Hepatocyte (in vitro differentiated cells): Measurements from ENCODE around the gene ZNF597. TPM values are rescaled to one million over a fixed set of nuclear protein-coding genes. Genes with fewer than 3 reads are reported as not detected.

Experiments used
- DNase-seq: peaks from one replicate; pipeline ENCODE4 v3.0.0-alpha.2; 2016; ENCODE audit warnings: low spot score
- H2AFZ ChIP-seq: fragments of 200-600 bp; sonication (generic); 2 replicates; pipeline ENCODE4 v1.6.0; 2016; ENCODE audit warnings: antibody characterized with exemption, mild to moderate bottlenecking
- H3K27ac ChIP-seq: fragments of 200-600 bp; sonication (generic); 2 replicates; pipeline ENCODE4 v1.5.1; 2016; ENCODE audit warnings: mild to moderate bottlenecking
- H3K27me3 ChIP-seq: fragments of 200-600 bp; sonication (generic); 2 replicates; pipeline ENCODE4 v1.6.1; 2016
- H3K36me3 ChIP-seq: fragments of 200-600 bp; sonication (generic); replicated peaks from 2 replicates; pipeline ENCODE4 v1.5.1; 2016; ENCODE audit warnings: low read depth; ENCODE audit not compliant: insufficient read depth
- H3K4me1 ChIP-seq: fragments of 200-600 bp; sonication (generic); 2 replicates; pipeline ENCODE4 v1.5.1; 2016; ENCODE audit warnings: mild to moderate bottlenecking, moderate library complexity; ENCODE audit not compliant: insufficient read depth
- H3K4me2 ChIP-seq: fragments of 200-600 bp; sonication (generic); 2 replicates; pipeline ENCODE4 v1.6.0; 2016
- H3K4me3 ChIP-seq: fragments of 200-600 bp; sonication (generic); 2 replicates; pipeline ENCODE4 v1.5.1; 2016; ENCODE audit warnings: mild to moderate bottlenecking
- H3K79me2 ChIP-seq: fragments of 200-600 bp; sonication (generic); 2 replicates; pipeline ENCODE4 v1.6.0; 2017; ENCODE audit warnings: mild to moderate bottlenecking
- H3K9me2 ChIP-seq: fragments of 200-600 bp; sonication (generic); replicated peaks from 2 replicates; pipeline ENCODE4 v1.6.0; 2017; ENCODE audit warnings: mild to moderate bottlenecking; ENCODE audit not compliant: insufficient read depth
- H3K9me3 ChIP-seq: fragments of 200-600 bp; sonication (generic); 2 replicates; pipeline ENCODE4 v1.5.1; 2016; ENCODE audit warnings: low read depth, mild to moderate bottlenecking
- H4K20me1 ChIP-seq: fragments of 200-600 bp; sonication (generic); 2 replicates; pipeline ENCODE4 v1.6.0; 2016; ENCODE audit warnings: mild to moderate bottlenecking; ENCODE audit not compliant: insufficient read depth, poor library complexity, severe bottlenecking
- EZH2 ChIP-seq: fragments of 200-600 bp; sonication (generic); IDR thresholded peaks from 2 replicates; pipeline ENCODE4 v1.6.1; 2016; ENCODE audit warnings: antibody characterized with exemption, mild to moderate bottlenecking, borderline replicate concordance
- EZH2phosphoT487 ChIP-seq: fragments of 200-600 bp; sonication (generic); IDR thresholded peaks from one replicate; pipeline ENCODE4 v1.6.1; 2018; ENCODE audit warnings: antibody characterized with exemption, mild to moderate bottlenecking, low read depth, moderate library complexity; ENCODE audit not compliant: unreplicated experiment, severe bottlenecking
- WGBS: methylation state at CpG from one replicate; pipeline ENCODE4 v1.1.6; 2016; ENCODE audit warnings: low lambda C conversion rate; ENCODE audit errors: missing lambda C conversion rate; 5-methylcytosine and 5-hydroxymethylcytosine counted together
- polyA plus RNA-seq: library from polyadenylated mRNA; unstranded; fragments of >200 nt; fragmentation: Nextera tagmentation; extraction: Ambion mirVana; gene quantifications from 2 replicates; pipeline ENCODE4 v1.2.1, GENCODE V29; 2016
- total RNA-seq: library from RNA; depleted of rRNA; stranded (reverse); fragments of >200 nt; gene quantifications from 2 replicates; pipeline ENCODE4 v1.2.3, GENCODE V29; 2014
- TF ChIP-seq, protein P1 (sequence below): fragments of 200-600 bp; sonication (generic); IDR thresholded peaks from 2 replicates; pipeline ENCODE4 v1.5.1; 2016; ENCODE audit warnings: antibody characterized with exemption, mild to moderate bottlenecking; ENCODE audit not compliant: poor library complexity

Gene ZNF597
- total and polyA plus RNA-seq, 2 experiments from 2014 or later = 2.1 to 4.0 TPM

DNA sequence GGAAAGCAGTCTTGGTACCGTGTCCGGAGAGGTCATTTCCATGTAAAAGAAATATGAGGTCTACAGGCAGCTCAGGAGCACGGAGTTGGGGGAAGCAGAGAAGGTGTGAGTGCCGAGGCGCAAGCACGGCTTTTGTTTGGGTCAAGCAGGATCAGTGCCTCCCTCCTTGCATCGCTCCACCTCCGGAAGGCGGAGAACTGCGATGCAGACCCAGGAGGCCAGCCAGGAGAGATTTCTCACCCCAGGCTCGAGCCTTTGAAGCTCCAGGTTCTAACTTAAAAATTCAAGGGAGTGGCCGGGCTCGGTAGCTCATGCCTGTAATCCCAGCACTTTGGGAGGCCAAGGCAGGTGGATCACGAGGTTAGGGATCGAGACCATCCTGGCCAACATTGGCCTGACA lies 25.2 kb upstream of the ZNF597 start:
- Histone ChIP-seq H3K9me3 (no peaks in the 10 kb centered on the region), H3K36me3 (no peaks in the 10 kb centered on the region), H3K4me1 (no peaks in the 10 kb centered on the region), H4K20me1 (peaks cover 92% of the 10 kb centered on the region), H3K27ac (no peak overlapping the region), H3K9me2 (no peaks in the 10 kb centered on the region), H3K79me2 (peaks cover 100% of the 10 kb centered on the region), H3K4me3 (no peak overlapping the region), H3K27me3 (no peaks in the 10 kb centered on the region), H3K4me2 (no peak overlapping the region), H2AFZ (no peak overlapping the region)
- WGBS = 85% methylated on average over 15 of the region's 15 CpGs
- no peak for DNase-seq
- TF ChIP-seq, protein P1, sequence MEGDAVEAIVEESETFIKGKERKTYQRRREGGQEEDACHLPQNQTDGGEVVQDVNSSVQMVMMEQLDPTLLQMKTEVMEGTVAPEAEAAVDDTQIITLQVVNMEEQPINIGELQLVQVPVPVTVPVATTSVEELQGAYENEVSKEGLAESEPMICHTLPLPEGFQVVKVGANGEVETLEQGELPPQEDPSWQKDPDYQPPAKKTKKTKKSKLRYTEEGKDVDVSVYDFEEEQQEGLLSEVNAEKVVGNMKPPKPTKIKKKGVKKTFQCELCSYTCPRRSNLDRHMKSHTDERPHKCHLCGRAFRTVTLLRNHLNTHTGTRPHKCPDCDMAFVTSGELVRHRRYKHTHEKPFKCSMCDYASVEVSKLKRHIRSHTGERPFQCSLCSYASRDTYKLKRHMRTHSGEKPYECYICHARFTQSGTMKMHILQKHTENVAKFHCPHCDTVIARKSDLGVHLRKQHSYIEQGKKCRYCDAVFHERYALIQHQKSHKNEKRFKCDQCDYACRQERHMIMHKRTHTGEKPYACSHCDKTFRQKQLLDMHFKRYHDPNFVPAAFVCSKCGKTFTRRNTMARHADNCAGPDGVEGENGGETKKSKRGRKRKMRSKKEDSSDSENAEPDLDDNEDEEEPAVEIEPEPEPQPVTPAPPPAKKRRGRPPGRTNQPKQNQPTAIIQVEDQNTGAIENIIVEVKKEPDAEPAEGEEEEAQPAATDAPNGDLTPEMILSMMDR = no peak
- no peak for TF ChIP-seq EZH2phosphoT487
- no peak for TF ChIP-seq EZH2

DNA sequence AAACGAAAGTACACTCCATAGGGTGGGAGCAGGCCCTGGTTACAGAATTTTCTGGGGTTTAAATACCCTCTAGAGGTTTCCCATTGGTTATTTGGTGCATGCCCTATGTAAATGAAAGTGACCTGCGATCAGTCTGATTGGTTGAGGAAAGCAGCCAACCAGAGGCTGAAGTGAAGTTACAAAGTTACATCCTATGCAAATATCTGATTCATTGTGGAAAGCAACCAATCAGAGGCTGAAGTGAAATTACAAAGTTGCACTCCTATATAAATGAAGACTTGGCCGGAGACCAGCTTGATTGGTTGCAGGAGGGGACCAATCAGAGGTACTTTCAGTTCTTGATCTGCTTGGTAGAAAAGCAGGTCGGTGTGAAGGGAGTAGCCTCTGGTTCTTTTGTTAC lies 24.6 kb upstream of the ZNF597 start:
- Histone ChIP-seq H4K20me1 (peaks cover 92% of the 10 kb centered on the region), H3K9me2 (no peaks in the 10 kb centered on the region), H3K9me3 (no peaks in the 10 kb centered on the region), H3K27ac (no peak overlapping the region), H2AFZ (no peak overlapping the region), H3K36me3 (no peaks in the 10 kb centered on the region), H3K4me2 (no peak overlapping the region), H3K27me3 (no peaks in the 10 kb centered on the region), H3K79me2 (peaks cover 100% of the 10 kb centered on the region), H3K4me1 (no peaks in the 10 kb centered on the region), H3K4me3 (no peak overlapping the region)
- TF ChIP-seq EZH2 (no peak), EZH2phosphoT487 (no peak)
- TF ChIP-seq, protein P1 = no peak
- no peak for DNase-seq
- WGBS = 84% methylated on average over 4 of the region's 4 CpGs

DNA sequence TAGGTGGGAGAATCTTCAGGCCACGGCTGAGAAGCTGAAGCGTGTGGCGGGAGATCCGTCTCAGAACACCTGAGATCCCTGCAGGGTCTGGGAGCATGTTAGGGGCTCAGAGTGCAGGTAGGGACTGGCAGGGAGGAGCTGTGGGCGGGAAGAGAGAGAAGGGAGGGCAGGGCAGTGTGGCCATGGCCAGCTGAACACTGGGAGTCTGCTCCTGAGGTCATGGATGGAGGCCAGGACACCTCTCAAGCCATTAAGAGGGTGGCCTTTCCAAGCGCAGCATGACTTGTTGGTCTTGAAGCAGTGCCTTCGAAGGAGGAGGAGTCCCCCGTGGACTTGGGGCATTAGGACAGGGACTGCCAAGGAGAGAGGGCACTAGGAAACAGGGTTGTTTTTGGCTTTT lies 23.9 kb upstream of the ZNF597 start:
- Histone ChIP-seq H3K9me2 (no peaks in the 10 kb centered on the region), H3K27me3 (no peaks in the 10 kb centered on the region), H4K20me1 (peaks cover 92% of the 10 kb centered on the region), H3K4me1 (no peaks in the 10 kb centered on the region), H2AFZ (no peak overlapping the region), H3K79me2 (peaks cover 100% of the 10 kb centered on the region), H3K9me3 (no peaks in the 10 kb centered on the region), H3K4me3 (no peak overlapping the region), H3K4me2 (no peak overlapping the region), H3K36me3 (no peaks in the 10 kb centered on the region), H3K27ac (no peak overlapping the region)
- DNase-seq = no peak
- WGBS = 98% methylated on average over 8 of the region's 8 CpGs
- TF ChIP-seq EZH2 (no peak), EZH2phosphoT487 (no peak)
- TF ChIP-seq, protein P1 = no peak
